ENCODE measurements around the gene CPD. TPM values are rescaled to one million over a fixed set of nuclear protein-coding genes. Genes with fewer than 3 reads are reported as not detected.
A peak's percentile ranks its signal among the peaks of the same experiment; 100 is the strongest.

Gene CPD
- total and polyA plus RNA-seq, 2 of the 13 experiments (the other 11 are each of a cell fraction or from before 2014, with no cell fraction given), result 46.1 to 72.3 TPM

- DNase-seq (ENCODE audit: low spot score), result peak; percentile 94
- no TSS peak for BruUV-seq (replicated peaks)
- POLR2A ChIA-PET, result interaction anchor here (0.9 to 1.9 kb wide), 4 partner anchors 27 to 110 kb away, joined by 3 to 6 read pairs (median 5); partner anchors contain the start of gene GOSR1
- no peak overlapping the region for H3K9ac ChIP-seq (ENCODE audit: insufficient read depth, low read depth, low read length)
- peak overlapping the region; percentile 28 for H3K4me2 ChIP-seq (ENCODE audit: low read depth, low read length)
- ATAC-seq, result peak; percentile 97
- FAIRE-seq, result peak; percentile 98
- H4K20me1 ChIP-seq (ENCODE audit: insufficient read depth, low read length), result no peaks in the 10 kb centered on the region
- no peaks in the 10 kb centered on the region for H3K79me2 ChIP-seq (ENCODE audit: insufficient read depth, low read length)
- WGBS (ENCODE audit: low lambda C conversion rate), result 64% methylated on average over 12 of the region's 12 CpGs
- H3K4me3 ChIP-seq (replicated peaks in 1 of 3; ENCODE audit: insufficient read depth in 1 of 3, low read depth in 2 of 3, low read length in 3 of 3), result no peak overlapping the region; a peak in 1 of 6 replicates
- CTCF ChIA-PET (ENCODE audit: low intra/inter-chr PET ratio, low total read pairs), result no interaction called here
- no peaks in the 10 kb centered on the region for H3K27me3 ChIP-seq (ENCODE audit: control insufficient read depth in 1 of 2, insufficient read depth in 2 of 2, low read length in 2 of 2)
- intact Hi-C loops (cut with micrococcal nuclease; ENCODE audit: unreplicated experiment), result no loop called here
- in situ Hi-C loops (cut with HindIII; ENCODE audit: extremely low pct_ligation_motif_present, low pct_unique_long_range_greater_than_20kb), result no loop called here
- peaks cover 38% of the 10 kb centered on the region for H3K4me1 ChIP-seq (ENCODE audit: insufficient read depth, low read length)
- H2AFZ ChIP-seq (ENCODE audit: low read length), result no peak overlapping the region
- no peaks in the 10 kb centered on the region for H3K9me3 ChIP-seq (ENCODE audit: low read length)
- peaks cover 13 to 34% of the 10 kb centered on the region in 2 experiments for H3K36me3 ChIP-seq (replicated peaks in 1 of 2; ENCODE audit: control insufficient read depth in 1 of 2, insufficient read depth in 2 of 2, low read length in 2 of 2)
- H3K27ac ChIP-seq (ENCODE audit: extremely low read length, insufficient read depth, low read length), result peak overlapping the region; percentile 74
- TF ChIP-seq, protein P1, sequence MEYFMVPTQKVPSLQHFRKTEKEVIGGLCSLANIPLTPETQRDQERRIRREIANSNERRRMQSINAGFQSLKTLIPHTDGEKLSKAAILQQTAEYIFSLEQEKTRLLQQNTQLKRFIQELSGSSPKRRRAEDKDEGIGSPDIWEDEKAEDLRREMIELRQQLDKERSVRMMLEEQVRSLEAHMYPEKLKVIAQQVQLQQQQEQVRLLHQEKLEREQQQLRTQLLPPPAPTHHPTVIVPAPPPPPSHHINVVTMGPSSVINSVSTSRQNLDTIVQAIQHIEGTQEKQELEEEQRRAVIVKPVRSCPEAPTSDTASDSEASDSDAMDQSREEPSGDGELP (IDR thresholded peaks at IDR 0.05; ENCODE audit: borderline replicate concordance, low read depth), result peak; percentile 42; the same call in 1 of the 2 replicates
- peak; percentile 100 for TF ChIP-seq TEAD3 (CRISPR knock-in tag; optimal IDR thresholded peaks at IDR 0.05; ENCODE audit: borderline replicate concordance)
- TF ChIP-seq TARDBP (CRISPR knock-in tag; IDR thresholded peaks at IDR 0.05), result peak; percentile 87
- TF ChIP-seq CBFB (CRISPR knock-in tag; IDR thresholded peaks at IDR 0.05), result 0 out of 2 replicates have a peak, but pooled peaks have one; percentile 21
- peak; percentile 61 for TF ChIP-seq ZNF503 (CRISPR knock-in tag; IDR thresholded peaks at IDR 0.05)
- TF ChIP-seq ERF (CRISPR knock-in tag; IDR thresholded peaks at IDR 0.05), result peak; percentile 74
- no peak; the same call in 1 of the 2 replicates for TF ChIP-seq ETV6 (CRISPR knock-in tag; conservative IDR thresholded peaks at IDR 0.05)
- no peak for TF ChIP-seq ZNF256 (CRISPR knock-in tag; conservative IDR thresholded peaks at IDR 0.05)
- TF ChIP-seq NR2C2 (CRISPR knock-in tag; IDR thresholded peaks at IDR 0.05; ENCODE audit: borderline replicate concordance), result peak; percentile 42; the same call in 1 of the 2 replicates
- TF ChIP-seq MAZ (IDR thresholded peaks at IDR 0.05; ENCODE audit: borderline replicate concordance, low read depth, low read length), result no peak
- TF ChIP-seq MAZ (CRISPR knock-in tag; IDR thresholded peaks at IDR 0.05; ENCODE audit: low read depth), result peak; percentile 42; the same call in 1 of the 2 replicates
- no peak for TF ChIP-seq NCOA5 (CRISPR knock-in tag; IDR thresholded peaks at IDR 0.05)
- TF ChIP-seq ZMYM2 (CRISPR knock-in tag; IDR thresholded peaks at IDR 0.05), result peak; percentile 85
- TF ChIP-seq, protein P2, sequence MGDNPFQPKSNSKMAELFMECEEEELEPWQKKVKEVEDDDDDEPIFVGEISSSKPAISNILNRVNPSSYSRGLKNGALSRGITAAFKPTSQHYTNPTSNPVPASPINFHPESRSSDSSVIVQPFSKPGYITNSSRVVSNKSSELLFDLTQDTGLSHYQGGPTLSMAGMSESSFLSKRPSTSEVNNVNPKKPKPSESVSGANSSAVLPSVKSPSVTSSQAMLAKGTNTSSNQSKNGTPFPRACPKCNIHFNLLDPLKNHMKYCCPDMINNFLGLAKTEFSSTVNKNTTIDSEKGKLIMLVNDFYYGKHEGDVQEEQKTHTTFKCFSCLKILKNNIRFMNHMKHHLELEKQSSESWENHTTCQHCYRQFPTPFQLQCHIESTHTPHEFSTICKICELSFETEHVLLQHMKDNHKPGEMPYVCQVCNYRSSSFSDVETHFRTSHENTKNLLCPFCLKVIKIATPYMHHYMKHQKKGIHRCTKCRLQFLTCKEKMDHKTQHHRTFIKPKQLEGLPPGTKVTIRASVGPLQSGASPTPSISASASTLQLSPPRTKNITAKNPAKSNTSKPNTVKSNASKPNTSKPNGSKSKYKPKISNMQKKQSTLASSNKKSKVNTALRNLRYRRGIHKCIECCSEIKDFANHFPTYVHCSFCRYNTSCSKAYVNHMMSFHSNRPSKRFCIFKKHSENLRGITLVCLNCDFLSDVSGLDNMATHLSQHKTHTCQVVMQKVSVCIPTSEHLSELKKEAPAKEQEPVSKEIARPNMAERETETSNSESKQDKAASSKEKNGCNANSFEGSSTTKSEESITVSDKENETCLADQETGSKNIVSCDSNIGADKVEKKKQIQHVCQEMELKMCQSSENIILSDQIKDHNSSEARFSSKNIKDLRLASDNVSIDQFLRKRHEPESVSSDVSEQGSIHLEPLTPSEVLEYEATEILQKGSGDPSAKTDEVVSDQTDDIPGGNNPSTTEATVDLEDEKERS (CRISPR knock-in tag; IDR thresholded peaks at IDR 0.05), result peak; percentile 79
- TF ChIP-seq RXRB (CRISPR knock-in tag; IDR thresholded peaks at IDR 0.05; ENCODE audit: borderline replicate concordance), result peak; percentile 86
- no peak for TF ChIP-seq NONO (IDR thresholded peaks at IDR 0.05)
- 0 out of 2 replicates have a peak, but pooled peaks have one; percentile 31 for TF ChIP-seq NONO (CRISPR knock-in tag; conservative IDR thresholded peaks at IDR 0.05)
- TF ChIP-seq KLF13 (CRISPR knock-in tag; IDR thresholded peaks at IDR 0.05), result no peak
Observed at GRCh38 chr17:30450125-30451027, 71.6 kb downstream of the CPD start.
